ENCODE data around the gene DMXL1.

DMXL1 gene

DNA sequence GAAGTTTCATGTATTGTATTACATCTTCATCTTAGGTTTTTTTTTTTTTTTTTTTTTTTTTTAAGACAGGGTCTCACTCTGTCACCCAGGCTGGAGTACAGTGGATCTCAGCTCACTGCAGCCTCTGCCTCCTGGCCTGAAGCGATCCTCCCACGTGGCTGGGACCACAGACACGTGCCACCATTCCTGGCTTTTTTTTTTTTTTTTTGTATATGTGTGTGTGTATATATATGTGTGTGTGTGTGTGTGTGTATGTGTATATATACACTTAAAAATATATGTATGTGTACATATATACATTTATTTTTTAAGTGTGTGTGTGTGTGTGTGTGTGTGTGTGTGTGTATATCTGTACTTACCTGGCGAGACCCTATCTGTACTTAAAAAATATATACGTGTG is 6.6 kb downstream of the DMXL1 start:
- TF ChIP-seq TAF1 (IDR thresholded peaks at IDR 0.05; ENCODE audit: borderline replicate concordance, insufficient read depth, low read length), result no peak

DNA sequence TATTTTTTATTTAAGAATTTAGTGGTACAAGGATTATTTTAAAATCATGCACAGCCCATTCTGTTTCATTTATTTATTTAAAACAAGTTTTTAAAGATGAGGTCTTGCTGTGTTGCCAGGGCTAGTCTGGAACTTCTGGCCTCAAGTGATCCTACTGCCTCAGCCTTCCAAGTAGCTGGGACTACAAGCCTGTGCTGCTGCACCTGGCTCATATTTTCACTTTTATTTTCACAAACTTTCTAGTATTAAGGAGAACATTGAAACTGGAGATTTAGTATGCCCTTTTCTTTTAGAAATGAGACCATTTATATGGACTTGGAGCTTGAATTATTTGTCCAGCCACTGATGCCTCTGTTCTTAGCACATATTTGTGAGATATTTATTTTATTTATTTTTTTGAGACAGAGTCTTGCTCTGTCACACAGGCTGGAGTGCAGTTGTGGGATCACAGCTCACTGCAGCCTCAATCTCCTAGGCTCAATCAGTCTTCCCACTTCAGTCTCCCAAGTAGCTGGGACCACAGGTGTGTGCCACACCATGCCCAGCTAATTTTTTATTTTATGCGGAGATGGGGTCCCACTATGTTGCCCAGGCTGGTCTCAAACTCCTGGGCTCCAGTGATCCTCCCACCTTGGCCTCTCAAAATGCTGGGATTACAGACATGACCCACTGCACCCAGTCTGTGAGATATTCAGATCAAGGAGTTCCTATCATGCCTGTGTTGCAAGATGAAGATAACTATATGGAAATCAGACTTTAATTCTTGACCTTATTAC is 7.4 kb downstream of the DMXL1 start:
- TF ChIP-seq, protein P1, sequence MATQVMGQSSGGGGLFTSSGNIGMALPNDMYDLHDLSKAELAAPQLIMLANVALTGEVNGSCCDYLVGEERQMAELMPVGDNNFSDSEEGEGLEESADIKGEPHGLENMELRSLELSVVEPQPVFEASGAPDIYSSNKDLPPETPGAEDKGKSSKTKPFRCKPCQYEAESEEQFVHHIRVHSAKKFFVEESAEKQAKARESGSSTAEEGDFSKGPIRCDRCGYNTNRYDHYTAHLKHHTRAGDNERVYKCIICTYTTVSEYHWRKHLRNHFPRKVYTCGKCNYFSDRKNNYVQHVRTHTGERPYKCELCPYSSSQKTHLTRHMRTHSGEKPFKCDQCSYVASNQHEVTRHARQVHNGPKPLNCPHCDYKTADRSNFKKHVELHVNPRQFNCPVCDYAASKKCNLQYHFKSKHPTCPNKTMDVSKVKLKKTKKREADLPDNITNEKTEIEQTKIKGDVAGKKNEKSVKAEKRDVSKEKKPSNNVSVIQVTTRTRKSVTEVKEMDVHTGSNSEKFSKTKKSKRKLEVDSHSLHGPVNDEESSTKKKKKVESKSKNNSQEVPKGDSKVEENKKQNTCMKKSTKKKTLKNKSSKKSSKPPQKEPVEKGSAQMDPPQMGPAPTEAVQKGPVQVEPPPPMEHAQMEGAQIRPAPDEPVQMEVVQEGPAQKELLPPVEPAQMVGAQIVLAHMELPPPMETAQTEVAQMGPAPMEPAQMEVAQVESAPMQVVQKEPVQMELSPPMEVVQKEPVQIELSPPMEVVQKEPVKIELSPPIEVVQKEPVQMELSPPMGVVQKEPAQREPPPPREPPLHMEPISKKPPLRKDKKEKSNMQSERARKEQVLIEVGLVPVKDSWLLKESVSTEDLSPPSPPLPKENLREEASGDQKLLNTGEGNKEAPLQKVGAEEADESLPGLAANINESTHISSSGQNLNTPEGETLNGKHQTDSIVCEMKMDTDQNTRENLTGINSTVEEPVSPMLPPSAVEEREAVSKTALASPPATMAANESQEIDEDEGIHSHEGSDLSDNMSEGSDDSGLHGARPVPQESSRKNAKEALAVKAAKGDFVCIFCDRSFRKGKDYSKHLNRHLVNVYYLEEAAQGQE (IDR thresholded peaks at IDR 0.05; ENCODE audit: insufficient read depth in 1 of 2, low read depth in 2 of 2, low read length in 2 of 2), result no peak
- TF ChIP-seq TAF1 (IDR thresholded peaks at IDR 0.05; ENCODE audit: borderline replicate concordance, insufficient read depth, low read length), result no peak
- TF ChIP-seq POLR2AphosphoS5 (IDR thresholded peaks at IDR 0.05; ENCODE audit: low read depth, low read length), result no peak
- TF ChIP-seq SIN3A (IDR thresholded peaks at IDR 0.05; ENCODE audit: borderline replicate concordance, insufficient read depth, low read length), result no peak
- no peak for TF ChIP-seq FOXP2 (optimal IDR thresholded peaks at IDR 0.05; ENCODE audit: borderline replicate concordance, extremely low read depth, extremely low read length, insufficient read depth)

DNA sequence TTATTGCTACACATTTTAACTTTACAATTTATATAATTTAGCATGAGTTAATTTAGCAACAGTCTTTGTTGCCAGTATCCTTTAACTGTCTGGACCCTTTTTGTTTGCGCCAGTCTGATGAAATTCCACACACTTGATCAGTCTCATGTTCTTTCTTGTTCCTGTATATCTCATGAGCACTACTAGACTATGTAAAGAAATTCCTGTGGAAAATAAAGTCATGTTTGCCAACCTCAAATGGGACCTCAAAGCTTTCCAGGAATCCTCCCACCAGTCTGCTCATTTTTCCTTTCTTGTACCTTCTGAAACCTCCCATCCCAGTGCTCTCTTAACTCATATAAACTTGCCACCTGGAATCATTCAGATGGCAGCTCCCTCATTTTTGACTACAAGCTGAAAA is 8.0 kb downstream of the DMXL1 start:
- no peak for TF ChIP-seq POLR2AphosphoS5 (IDR thresholded peaks at IDR 0.05; ENCODE audit: low read depth, low read length)

DNA sequence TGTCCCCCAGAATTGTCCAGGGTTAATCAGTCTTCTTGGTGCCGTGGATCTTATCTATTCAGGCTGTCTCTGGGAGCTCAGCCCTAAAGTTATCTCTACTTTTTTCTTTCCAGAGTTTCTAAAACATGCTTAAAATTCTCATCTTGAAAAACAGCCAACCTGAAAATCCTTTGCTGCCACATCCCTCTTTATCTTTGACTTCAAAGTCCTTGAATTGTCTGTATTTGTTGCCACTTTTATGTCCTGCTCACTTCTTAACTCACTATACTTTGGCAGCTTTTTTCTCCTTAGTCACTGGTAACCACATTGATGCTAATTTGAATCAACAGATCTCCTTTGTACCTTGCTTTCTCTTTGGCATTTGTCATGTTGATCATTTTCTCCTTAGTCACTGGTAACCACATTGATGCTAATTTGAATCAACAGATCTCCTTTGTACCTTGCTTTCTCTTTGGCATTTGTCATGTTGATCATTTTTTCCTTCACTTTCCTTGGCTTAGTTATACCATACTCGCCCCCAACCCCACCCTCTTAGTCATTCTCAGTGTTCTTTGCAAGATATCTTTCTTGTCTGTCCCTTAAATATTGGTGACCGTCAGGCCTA is 8.5 kb downstream of the DMXL1 start:
- TF ChIP-seq FOXP2 (optimal IDR thresholded peaks at IDR 0.05; ENCODE audit: borderline replicate concordance, extremely low read depth, extremely low read length, insufficient read depth), result no peak
- TF ChIP-seq SIN3A (IDR thresholded peaks at IDR 0.05; ENCODE audit: borderline replicate concordance, insufficient read depth, low read length), result no peak
- TF ChIP-seq TAF1 (IDR thresholded peaks at IDR 0.05; ENCODE audit: borderline replicate concordance, insufficient read depth, low read length), result no peak
- TF ChIP-seq POLR2AphosphoS5 (IDR thresholded peaks at IDR 0.05; ENCODE audit: low read depth, low read length), result no peak
- TF ChIP-seq, protein P1 (IDR thresholded peaks at IDR 0.05; ENCODE audit: insufficient read depth in 1 of 2, low read depth in 2 of 2, low read length in 2 of 2), result no peak

DNA sequence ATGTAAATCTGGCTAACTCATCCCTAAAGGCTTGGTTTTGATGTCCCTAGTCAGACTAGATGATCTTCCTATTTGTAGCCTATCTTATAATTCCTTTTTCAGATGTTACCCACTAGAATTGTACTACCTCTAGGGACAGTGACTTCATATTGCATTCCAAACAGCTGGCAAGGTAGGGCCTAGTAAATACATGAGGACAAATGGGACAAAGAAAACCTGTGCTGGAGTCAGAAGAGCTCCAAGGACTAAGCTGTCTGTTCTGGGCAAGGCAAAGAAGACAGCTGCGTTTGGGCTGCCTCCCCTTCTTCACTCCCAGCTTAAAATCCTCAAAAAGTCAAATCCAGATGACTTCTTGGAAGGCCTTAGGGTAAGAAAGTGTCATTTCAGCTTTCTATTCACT is 10.0 kb downstream of the DMXL1 start:
- TF ChIP-seq FOXP2 (optimal IDR thresholded peaks at IDR 0.05; ENCODE audit: borderline replicate concordance, extremely low read depth, extremely low read length, insufficient read depth), result no peak
- no peak for TF ChIP-seq TAF1 (IDR thresholded peaks at IDR 0.05; ENCODE audit: borderline replicate concordance, insufficient read depth, low read length)
- TF ChIP-seq, protein P1 (IDR thresholded peaks at IDR 0.05; ENCODE audit: insufficient read depth in 1 of 2, low read depth in 2 of 2, low read length in 2 of 2), result no peak
- no peak for TF ChIP-seq POLR2AphosphoS5 (IDR thresholded peaks at IDR 0.05; ENCODE audit: low read depth, low read length)
- TF ChIP-seq SIN3A (IDR thresholded peaks at IDR 0.05; ENCODE audit: borderline replicate concordance, insufficient read depth, low read length), result no peak

DNA sequence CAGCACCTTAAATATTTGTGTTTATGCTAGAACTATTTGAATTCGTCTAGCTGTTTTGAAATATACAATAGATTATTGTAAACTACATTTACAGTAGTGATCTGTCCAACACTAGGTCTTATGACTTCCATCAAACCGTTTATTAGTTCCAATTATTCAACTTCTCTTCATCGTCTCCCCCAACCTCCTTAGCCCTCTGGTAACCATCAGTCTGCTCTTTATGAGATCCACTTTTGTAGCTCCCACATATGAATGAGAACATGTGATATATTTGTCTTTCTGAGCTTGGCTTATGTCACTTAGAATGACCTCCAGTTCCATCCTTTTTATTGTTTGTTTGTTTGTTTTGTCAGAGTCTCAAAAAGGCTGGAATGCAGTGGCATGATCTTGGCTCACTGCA is 11.8 kb downstream of the DMXL1 start:
- TF ChIP-seq TAF1 (IDR thresholded peaks at IDR 0.05; ENCODE audit: borderline replicate concordance, insufficient read depth, low read length), result no peak
- TF ChIP-seq SIN3A (IDR thresholded peaks at IDR 0.05; ENCODE audit: borderline replicate concordance, insufficient read depth, low read length), result no peak
- TF ChIP-seq POLR2AphosphoS5 (IDR thresholded peaks at IDR 0.05; ENCODE audit: low read depth, low read length), result no peak
- TF ChIP-seq FOXP2 (optimal IDR thresholded peaks at IDR 0.05; ENCODE audit: borderline replicate concordance, extremely low read depth, extremely low read length, insufficient read depth), result no peak
- TF ChIP-seq, protein P1 (IDR thresholded peaks at IDR 0.05; ENCODE audit: insufficient read depth in 1 of 2, low read depth in 2 of 2, low read length in 2 of 2), result no peak

All from PFSK-1 (cell line).